HG03175 (cell line): Measurements from ENCODE around the gene RTL5.

Experiments
- ATAC-seq: cut with Tn5 transposase; IDR thresholded peaks from one replicate; pipeline ENCODE4 v1.9.1; 2021; ENCODE audit warnings: mild to moderate bottlenecking, moderate library complexity; ENCODE audit not compliant: unreplicated experiment

RTL5 gene

GRCh38 chrX:72130156-72130761 is 1.5 kb downstream of the RTL5 start:
- ATAC-seq, result no peak

- no peak for ATAC-seq
Measured at GRCh38 chrX:72129661-72130060, 2.1 kb downstream of the RTL5 start.

GRCh38 chrX:72128881-72129280 is 2.8 kb downstream of the RTL5 start:
- no peak for ATAC-seq

- ATAC-seq, result no peak
Measured at GRCh38 chrX:72128183-72128834, 3.4 kb downstream of the RTL5 start.

GRCh38 chrX:72127332-72127731 is 4.4 kb downstream of the RTL5 start:
- no peak for ATAC-seq

- ATAC-seq, result peak; percentile 66
Measured at GRCh38 chrX:72126539-72127140, 5.1 kb downstream of the RTL5 start.

GRCh38 chrX:72126048-72126415 is 5.7 kb downstream of the RTL5 start:
- no peak for ATAC-seq

GRCh38 chrX:72125331-72126047 is 6.2 kb downstream of the RTL5 start:
- ATAC-seq, result no peak

GRCh38 chrX:72124540-72125201 is 7.0 kb downstream of the RTL5 start:
- no peak for ATAC-seq

GRCh38 chrX:72123471-72124185 is 8.1 kb downstream of the RTL5 start:
- no peak for ATAC-seq

- no peak for ATAC-seq
Measured at GRCh38 chrX:72122621-72123337, 8.9 kb downstream of the RTL5 start.

- ATAC-seq, result no peak
Measured at GRCh38 chrX:72121383-72121782, 10.3 kb downstream of the RTL5 start.

GRCh38 chrX:72120837-72121236 is 10.9 kb downstream of the RTL5 start:
- no peak for ATAC-seq

- ATAC-seq, result no peak
Measured at GRCh38 chrX:72117636-72118210, 14.0 kb downstream of the RTL5 start.

GRCh38 chrX:72115380-72115779 is 16.3 kb downstream of the RTL5 start:
- ATAC-seq, result no peak

GRCh38 chrX:72114807-72115206 is 16.9 kb downstream of the RTL5 start:
- no peak for ATAC-seq

GRCh38 chrX:72114306-72114705 is 17.4 kb downstream of the RTL5 start:
- ATAC-seq, result no peak

- ATAC-seq, result no peak
Measured at GRCh38 chrX:72113461-72113860, 18.3 kb downstream of the RTL5 start.

- no peak for ATAC-seq
Measured at GRCh38 chrX:72110876-72111708, 20.6 kb downstream of the RTL5 start.
